ENCODE measurements around the gene EPS8L2.
A peak's percentile ranks its signal among the peaks of the same experiment; 100 is the strongest.

EPS8L2 gene

GRCh38 chr11:763073-763463 is 57.0 kb downstream of the EPS8L2 start:
- DNase-seq, result peak in 1 of 2 experiments; percentile 86

GRCh38 chr11:763549-764321 is 57.7 kb downstream of the EPS8L2 start:
- no peak for DNase-seq

- no peak for DNase-seq
These were observed 58.4 kb downstream of the EPS8L2 start for GRCh38 chr11:764322-765024.

- DNase-seq, result peak; percentile 41 to 82
These were observed 59.2 kb downstream of the EPS8L2 start for GRCh38 chr11:765025-765801.

GRCh38 chr11:765802-766091 is 59.7 kb downstream of the EPS8L2 start:
- DNase-seq, result no peak

GRCh38 chr11:766106-766935 is 60.3 kb downstream of the EPS8L2 start:
- DNase-seq, result no peak

- no peak for DNase-seq
These were observed 60.8 kb downstream of the EPS8L2 start for GRCh38 chr11:766936-767210.

- DNase-seq, result no peak
These were observed 61.2 kb downstream of the EPS8L2 start for GRCh38 chr11:767238-767637.

- no peak for DNase-seq
These were observed 64.0 kb downstream of the EPS8L2 start for GRCh38 chr11:769887-770641.

GRCh38 chr11:770642-771616 is 64.9 kb downstream of the EPS8L2 start:
- DNase-seq, result no peak

GRCh38 chr11:771617-772204 is 65.7 kb downstream of the EPS8L2 start:
- DNase-seq, result no peak

- DNase-seq, result no peak
These were observed 66.7 kb downstream of the EPS8L2 start for GRCh38 chr11:772429-773390.

GRCh38 chr11:773425-773824 is 67.4 kb downstream of the EPS8L2 start:
- DNase-seq, result no peak

GRCh38 chr11:773830-774229 is 67.8 kb downstream of the EPS8L2 start:
- no peak for DNase-seq

GRCh38 chr11:774873-775592 is 69.0 kb downstream of the EPS8L2 start:
- DNase-seq, result no peak

- no peak for DNase-seq
These were observed 70.2 kb downstream of the EPS8L2 start for GRCh38 chr11:776263-776560.

GRCh38 chr11:776561-777287 is 70.7 kb downstream of the EPS8L2 start:
- DNase-seq, result peak in 1 of 2 experiments; percentile 79
